Esophagus (tissue), 2 donors: ENCODE measurements around the gene NBL1. TPM values are rescaled to one million over a fixed set of nuclear protein-coding genes. Genes with fewer than 3 reads are reported as not detected.

Experiments used
- H3K27ac ChIP-seq, 2 donors: one replicate each; pipeline ENCODE4 v1.5.1; 2013; ENCODE audit warnings: low read depth in 2 of 2, mild to moderate bottlenecking in 2 of 2, inconsistent platforms in 1 of 2, low read length in 1 of 2, moderate library complexity in 1 of 2
- H3K27me3 ChIP-seq, 2 donors: one replicate each; pipeline ENCODE4 v1.6.1; 2013; ENCODE audit warnings: low read length in 2 of 2, control low read depth in 1 of 2, mild to moderate bottlenecking in 1 of 2; ENCODE audit not compliant: insufficient read depth in 2 of 2, control insufficient read depth in 1 of 2
- H3K36me3 ChIP-seq, 2 donors: one replicate each; pipeline ENCODE4 v1.6.1; 2013; ENCODE audit warnings: low read length in 1 of 2; ENCODE audit not compliant: control insufficient read depth in 2 of 2, insufficient read depth in 2 of 2
- H3K4me1 ChIP-seq, 2 donors: one replicate each; pipeline ENCODE4 v1.6.1; 2013; ENCODE audit warnings: low read length in 1 of 2; ENCODE audit not compliant: control insufficient read depth in 2 of 2, insufficient read depth in 2 of 2
- H3K4me3 ChIP-seq, 2 donors: one replicate each; pipeline ENCODE4 v1.5.1; 2013; ENCODE audit warnings: low read length in 2 of 2, mild to moderate bottlenecking in 2 of 2, low read depth in 1 of 2, moderate library complexity in 1 of 2
- H3K9me3 ChIP-seq, 2 donors: one replicate each; pipeline ENCODE4 v1.6.1; 2013; ENCODE audit warnings: mild to moderate bottlenecking in 2 of 2, low read depth in 1 of 2, low read length in 1 of 2, moderate library complexity in 1 of 2; ENCODE audit not compliant: control insufficient read depth in 2 of 2, insufficient read depth in 1 of 2
- WGBS, 2 donors: extraction: QIAGEN DNeasy Blood & Tissue Kit; methylation state at CpG; one replicate each; pipeline ENCODE4 v1.1.7; 2013; 5-methylcytosine and 5-hydroxymethylcytosine counted together
- polyA plus RNA-seq, 2 donors: library from polyadenylated mRNA; stranded (reverse); fragments of 200-250 nt; gene quantifications; one replicate each; pipeline ENCODE4 v1.2.3, GENCODE V29; 2013
- donor health status: healthy with polysubstance abuse.
- donor health status: Bipolar disorder and iron deficiency.

Gene NBL1
- polyA plus RNA-seq, 2 donors: 91.7 to 111 TPM

GRCh38 chr1:19643121-19643520, 990 bp upstream of the NBL1 start:
- Histone ChIP-seq H3K27ac (peak overlapping the region; percentile 94 to 98), H3K36me3 (no peaks in the 10 kb centered on the region), H3K4me3 (peak overlapping the region; percentile 68 to 91), H3K9me3 (no peaks in the 10 kb centered on the region), H3K4me1 (peaks cover 5 to 17% of the 10 kb centered on the region in 2 donors), H3K27me3 (no peaks in the 10 kb centered on the region)
- WGBS, 2 donors: 34 to 50% methylated on average over 7 of the region's 7 CpGs

- no peaks in the 10 kb centered on the region for H3K36me3 ChIP-seq
- 1% methylated on average over 48 to 51 of the region's 51 CpGs for WGBS, 2 donors
- peaks cover 8 to 21% of the 10 kb centered on the region in 2 donors for H3K4me1 ChIP-seq
- peak overlapping the region; percentile 94 to 98 for H3K27ac ChIP-seq
- H3K27me3 ChIP-seq: no peaks in the 10 kb centered on the region
- no peaks in the 10 kb centered on the region for H3K9me3 ChIP-seq
- peak overlapping the region; percentile 68 to 91 for H3K4me3 ChIP-seq
Observed at GRCh38 chr1:19644395-19644680, 227 bp downstream of the NBL1 start.

GRCh38 chr1:19644681-19645410, 735 bp downstream of the NBL1 start:
- peaks cover 8 to 21% of the 10 kb centered on the region in 2 donors for H3K4me1 ChIP-seq
- WGBS, 2 donors: 2 to 5% methylated on average over 60 to 71 of the region's 71 CpGs
- H3K36me3 ChIP-seq: no peaks in the 10 kb centered on the region
- no peaks in the 10 kb centered on the region for H3K9me3 ChIP-seq
- peak overlapping the region; percentile 94 to 98 for H3K27ac ChIP-seq
- H3K27me3 ChIP-seq: no peaks in the 10 kb centered on the region
- H3K4me3 ChIP-seq: peak overlapping the region; percentile 68 to 91

GRCh38 chr1:19645411-19646251, 1.5 kb downstream of the NBL1 start:
- H3K36me3 ChIP-seq: no peaks in the 10 kb centered on the region
- H3K9me3 ChIP-seq: no peaks in the 10 kb centered on the region
- no peaks in the 10 kb centered on the region for H3K27me3 ChIP-seq
- peaks cover 8 to 24% of the 10 kb centered on the region in 2 donors for H3K4me1 ChIP-seq
- H3K4me3 ChIP-seq: peak overlapping the region; percentile 68 to 91
- peak overlapping the region; percentile 94 to 98 for H3K27ac ChIP-seq
- WGBS, 2 donors: 15 to 27% methylated on average over 30 of the region's 30 CpGs

- WGBS, 2 donors: 38 to 51% methylated on average over 8 to 9 of the region's 9 CpGs
- Histone ChIP-seq H3K27me3 (no peaks in the 10 kb centered on the region), H3K27ac (peak overlapping the region; percentile 94 to 98), H3K36me3 (no peaks in the 10 kb centered on the region), H3K4me3 (peak overlapping the region; percentile 68 to 91), H3K9me3 (no peaks in the 10 kb centered on the region), H3K4me1 (peaks cover 8 to 26% of the 10 kb centered on the region in 2 donors)
Observed at GRCh38 chr1:19646377-19647319, 2.5 kb downstream of the NBL1 start.

- Histone ChIP-seq H3K27me3 (no peaks in the 10 kb centered on the region), H3K4me1 (peaks cover 8 to 26% of the 10 kb centered on the region in 2 donors), H3K27ac (peak overlapping the region; percentile 79 to 94), H3K4me3 (peak overlapping the region; percentile 6 to 68), H3K36me3 (no peaks in the 10 kb centered on the region), H3K9me3 (no peaks in the 10 kb centered on the region)
- 24 to 40% methylated on average over 16 of the region's 16 CpGs for WGBS, 2 donors
Observed at GRCh38 chr1:19647643-19648042, 3.5 kb downstream of the NBL1 start.

- Histone ChIP-seq H3K36me3 (no peaks in the 10 kb centered on the region), H3K27me3 (no peaks in the 10 kb centered on the region), H3K27ac (peak overlapping the region; percentile 88 to 94), H3K9me3 (no peaks in the 10 kb centered on the region), H3K4me1 (peaks cover 8 to 26% of the 10 kb centered on the region in 2 donors), H3K4me3 (peak overlapping the region in 1 of 2 donors; percentile 14)
- 30 to 45% methylated on average over 14 of the region's 14 CpGs for WGBS, 2 donors
Observed at GRCh38 chr1:19648239-19648638, 4.1 kb downstream of the NBL1 start.

GRCh38 chr1:19648689-19649088, 4.6 kb downstream of the NBL1 start:
- 32 to 33% methylated on average over 11 of the region's 11 CpGs for WGBS, 2 donors
- no peaks in the 10 kb centered on the region for H3K9me3 ChIP-seq
- no peaks in the 10 kb centered on the region for H3K36me3 ChIP-seq
- H3K27ac ChIP-seq: peak overlapping the region; percentile 88 to 94
- no peaks in the 10 kb centered on the region for H3K27me3 ChIP-seq
- H3K4me1 ChIP-seq: peaks cover 8 to 26% of the 10 kb centered on the region in 2 donors
- H3K4me3 ChIP-seq: peak overlapping the region in 1 of 2 donors; percentile 14
